Naive thymus-derived CD8-positive, alpha-beta T cell (primary cell): ENCODE results near the gene MAZ. TPM values are rescaled to one million over a fixed set of nuclear protein-coding genes. Genes with fewer than 3 reads are reported as not detected.

Experiments
- ATAC-seq, 2 donors: fragments of 150-1000 bp; cut with Tn5 transposase in 1 of 2; sonication (Bioruptor Pico), chemical (Tn5 transposase) in 1 of 2; 1 replicate in 1 of 2; 2 replicates in 1 of 2; pipeline ENCODE4 v1.10.0; 2021; ENCODE audit warnings: mild to moderate bottlenecking in 2 of 2, moderate library complexity in 2 of 2
- POLR2A ChIA-PET: fragments of 350-600 bp; sonication (Branson Sonifier 250); formaldehyde crosslinking; loops from one replicate; lab custom pipeline; 2021; ENCODE audit warnings: antibody characterized with exemption; lab: Charles Lee
- DNase-seq, 10 donors: peaks; one replicate each; pipeline versions ENCODE4 v3.0.0 to v3.0.0-alpha.2; 2020 to 2022
- H3K27ac Mint-ChIP-seq, 10 donors: one replicate each; pipeline ENCODE4 v1.8.0; 2020 to 2022; ENCODE audit warnings: mild to moderate bottlenecking in 10 of 10, mixed read lengths in 10 of 10, moderate library complexity in 4 of 10, inconsistent platforms in 1 of 10
- H3K27me3 Mint-ChIP-seq, 5 donors: one replicate each; pipeline ENCODE4 v1.8.0; 2021 to 2022; ENCODE audit warnings: mixed read lengths in 5 of 5
- H3K36me3 Mint-ChIP-seq, 3 donors: one replicate each; pipeline ENCODE4 v1.8.0; 2020 to 2022; ENCODE audit warnings: mixed read lengths in 3 of 3, mild to moderate bottlenecking in 2 of 3, inconsistent platforms in 1 of 3
- H3K4me1 Mint-ChIP-seq, 4 donors: one replicate each; pipeline ENCODE4 v1.8.0; 2021 to 2022; ENCODE audit warnings: mixed read lengths in 4 of 4
- H3K4me3 Mint-ChIP-seq, 10 donors: one replicate each; pipeline ENCODE4 v1.8.0; 2020 to 2022; ENCODE audit warnings: mild to moderate bottlenecking in 10 of 10, mixed read lengths in 10 of 10, moderate library complexity in 6 of 10, inconsistent platforms in 1 of 10
- H3K9me3 Mint-ChIP-seq, 9 donors: one replicate each; pipeline ENCODE4 v1.8.0; 2020 to 2022; ENCODE audit warnings: mixed read lengths in 9 of 9, mild to moderate bottlenecking in 3 of 9, inconsistent platforms in 1 of 9, moderate library complexity in 1 of 9
- polyA plus RNA-seq, 3 donors: library from polyadenylated mRNA; unstranded; fragments of 300-500 nt; fragmentation: Illumina TruSeq; gene quantifications; one replicate each; pipeline ENCODE4 v1.2.3, GENCODE V29; 2021
- total RNA-seq, 8 experiments: library from RNA in 2 of 8; stranded (reverse) in 2 of 8; gene quantifications; one replicate each; pipeline ENCODE4 v1.2.3 and lab custom pipeline; 2021 to 2026

MAZ gene
- total and polyA plus RNA-seq, 5 experiments from 2014 or later, result 50.3 to 282 (median 74.6) TPM

- Mint-ChIP-seq H3K36me3 (peaks cover 0 to 28% (median 3%) of the 10 kb centered on the region in 3 donors), H3K27ac (peak overlapping the region; percentile 60 to 97 (median 90)), H3K4me3 (peak overlapping the region; percentile 59 to 99 (median 84)), H3K4me1 (peaks cover 40 to 91% (median 71%) of the 10 kb centered on the region in 4 donors), H3K9me3 (no peaks in the 10 kb centered on the region), H3K27me3 (peaks cover 0 to 1% (median 0%) of the 10 kb centered on the region in 5 donors)
- POLR2A ChIA-PET, result interaction anchor here (1.0 to 9.6 kb wide), 10 partner anchors 8 to 117 kb away, joined by 3 to 204 read pairs (median 34); partner anchors contain the start of genes C16orf54, KIF22, MAZ and PRRT2
- no peak for DNase-seq
- no peak for ATAC-seq
Observed at GRCh38 chr16:29818082-29818481, 11.8 kb downstream of the MAZ start.

GRCh38 chr16:29819506-29819905, 13.2 kb downstream of the MAZ start:
- Mint-ChIP-seq H3K27ac (peak overlapping the region; percentile 11 to 98 (median 95)), H3K4me3 (peak overlapping the region; percentile 94 to 99 (median 97)), H3K27me3 (peaks cover 0 to 1% (median 0%) of the 10 kb centered on the region in 5 donors), H3K4me1 (peaks cover 37 to 86% (median 77%) of the 10 kb centered on the region in 4 donors), H3K9me3 (no peaks in the 10 kb centered on the region), H3K36me3 (peaks cover 0 to 28% (median 3%) of the 10 kb centered on the region in 3 donors)
- DNase-seq (no peak), ATAC-seq (no peak)
- POLR2A ChIA-PET, result interaction anchor here (0.6 to 9.6 kb wide), 8 partner anchors 8 to 46 kb away, joined by 3 to 204 read pairs (median 8); partner anchors contain the start of genes CDIPT, MAZ and PRRT2

GRCh38 chr16:29820271-29820701, 14.0 kb downstream of the MAZ start, which contains the start of gene MVP:
TSS of gene MVP (plus strand) at chr16:29820462. CDS start at chr16:29830550, 10,088 bp downstream.
- peak in 7 of 10 donors; percentile 33 to 62 (median 45) for DNase-seq
- Mint-ChIP-seq H3K27ac (peak within 1 kb of the TSS; percentile 90 to 98 (median 95)), H3K4me3 (peak within 1 kb of the TSS; percentile 94 to 99 (median 97)), H3K4me1 (peaks cover 35 to 86% (median 77%) of the 10 kb centered on the region in 4 donors), H3K27me3 (peaks cover 0 to 1% (median 0%) of the 10 kb centered on the region in 5 donors), H3K9me3 (no peaks in the 10 kb centered on the region), H3K36me3 (peaks cover 0 to 28% (median 3%) of the 10 kb centered on the region in 3 donors)
- POLR2A ChIA-PET, result interaction anchor here (0.9 to 9.6 kb wide), 9 partner anchors 10 to 119 kb away, joined by 3 to 204 read pairs (median 7); partner anchors contain the start of genes CDIPT, KIF22, MAZ and PRRT2
- ATAC-seq, result peak in 1 of 2 donors; percentile 8

- ATAC-seq (peak; percentile 14 to 25), DNase-seq (peak in 6 of 10 donors; percentile 21 to 55 (median 37))
- no peaks in the 10 kb centered on the region for H3K9me3 Mint-ChIP-seq
- H3K36me3 Mint-ChIP-seq, result peaks cover 0 to 28% (median 3%) of the 10 kb centered on the region in 3 donors
- POLR2A ChIA-PET, result interaction anchor here (0.7 to 9.6 kb wide), 11 partner anchors 11 to 153 kb away, joined by 3 to 204 read pairs (median 6); partner anchors contain the start of genes CDIPT, KIF22, MAZ and PRRT2
- H3K4me1 Mint-ChIP-seq, result peaks cover 36 to 87% (median 79%) of the 10 kb centered on the region in 4 donors
- peak overlapping the region; percentile 94 to 99 (median 97) for H3K4me3 Mint-ChIP-seq
- H3K27me3 Mint-ChIP-seq, result no peaks in the 10 kb centered on the region
- H3K27ac Mint-ChIP-seq, result peak overlapping the region; percentile 90 to 98 (median 95)
Observed at GRCh38 chr16:29820730-29821642, 14.7 kb downstream of the MAZ start.

- peak in 1 of 2 donors; percentile 15 for ATAC-seq
- Mint-ChIP-seq H3K27ac (peak overlapping the region; percentile 90 to 98 (median 95)), H3K36me3 (peaks cover 0 to 28% (median 3%) of the 10 kb centered on the region in 3 donors), H3K4me3 (peak overlapping the region; percentile 94 to 99 (median 97)), H3K27me3 (no peaks in the 10 kb centered on the region), H3K4me1 (peaks cover 35 to 89% (median 81%) of the 10 kb centered on the region in 4 donors), H3K9me3 (no peaks in the 10 kb centered on the region)
- POLR2A ChIA-PET, result interaction anchor here (0.6 to 9.6 kb wide), 10 partner anchors 12 to 180 kb away, joined by 3 to 204 read pairs (median 5); partner anchors contain the start of genes MAZ, PRRT2 and TAOK2
- no peak for DNase-seq
Observed at GRCh38 chr16:29821643-29822115, 15.3 kb downstream of the MAZ start.

- no peak for DNase-seq
- Mint-ChIP-seq H3K27ac (peak overlapping the region; percentile 72 to 99 (median 94)), H3K27me3 (no peaks in the 10 kb centered on the region), H3K9me3 (no peaks in the 10 kb centered on the region), H3K4me3 (peak overlapping the region; percentile 65 to 86 (median 81)), H3K36me3 (peaks cover 0 to 8% (median 1%) of the 10 kb centered on the region in 3 donors), H3K4me1 (peaks cover 19 to 90% (median 76%) of the 10 kb centered on the region in 4 donors)
- no peak for ATAC-seq
- POLR2A ChIA-PET, result interaction anchor here (0.5 to 6.6 kb wide), 8 partner anchors 8 to 123 kb away, joined by 3 to 119 read pairs (median 10); partner anchors contain the start of genes MAZ, PAGR1 and PRRT2
Observed at GRCh38 chr16:29824589-29825144, 18.3 kb downstream of the MAZ start.

- peak overlapping the region; percentile 65 to 86 (median 81) for H3K4me3 Mint-ChIP-seq
- POLR2A ChIA-PET, result interaction anchor here (0.5 to 6.6 kb wide), 9 partner anchors 9 to 241 kb away, joined by 3 to 119 read pairs (median 8); partner anchors contain the start of genes KIF22, MAZ, PAGR1 and PRRT2
- DNase-seq (peak in 3 of 10 donors; percentile 44 to 61 (median 47)), ATAC-seq (peak in 1 of 2 donors; percentile 12)
- peaks cover 17 to 89% (median 77%) of the 10 kb centered on the region in 4 donors for H3K4me1 Mint-ChIP-seq
- H3K36me3 Mint-ChIP-seq, result peaks cover 0 to 12% (median 1%) of the 10 kb centered on the region in 3 donors
- no peaks in the 10 kb centered on the region for H3K9me3 Mint-ChIP-seq
- H3K27me3 Mint-ChIP-seq, result no peaks in the 10 kb centered on the region
- peak overlapping the region; percentile 72 to 99 (median 95) for H3K27ac Mint-ChIP-seq
Observed at GRCh38 chr16:29825145-29826044, 19.1 kb downstream of the MAZ start.

- Mint-ChIP-seq H3K9me3 (no peaks in the 10 kb centered on the region), H3K27ac (peak overlapping the region; percentile 72 to 100 (median 97)), H3K36me3 (peaks cover 0 to 17% (median 1%) of the 10 kb centered on the region in 3 donors), H3K4me1 (peaks cover 17 to 91% (median 73%) of the 10 kb centered on the region in 4 donors), H3K4me3 (peak overlapping the region; percentile 79 to 92 (median 86)), H3K27me3 (no peaks in the 10 kb centered on the region)
- no peak for DNase-seq
- ATAC-seq, result no peak
- POLR2A ChIA-PET, result interaction anchor here (0.7 to 6.6 kb wide), 15 partner anchors 9 to 240 kb away, joined by 3 to 119 read pairs (median 6); partner anchors contain the start of genes CDIPT, KIF22, MAZ and PAGR1
Observed at GRCh38 chr16:29826342-29826695, 20.0 kb downstream of the MAZ start.

GRCh38 chr16:29830774-29831173, 24.4 kb downstream of the MAZ start:
- Mint-ChIP-seq H3K4me1 (peaks cover 12 to 59% (median 43%) of the 10 kb centered on the region in 4 donors), H3K27ac (peak overlapping the region in 8 of 10 donors; percentile 9 to 84 (median 56)), H3K27me3 (no peaks in the 10 kb centered on the region), H3K36me3 (peaks cover 0 to 53% (median 8%) of the 10 kb centered on the region in 3 donors), H3K9me3 (no peaks in the 10 kb centered on the region), H3K4me3 (peak overlapping the region in 1 of 10 donors; percentile 55)
- DNase-seq, result no peak
- POLR2A ChIA-PET, result no interaction called here
- no peak for ATAC-seq

GRCh38 chr16:29831490-29831889, 25.2 kb downstream of the MAZ start:
- POLR2A ChIA-PET, result no interaction called here
- ATAC-seq, result no peak
- Mint-ChIP-seq H3K9me3 (no peaks in the 10 kb centered on the region), H3K36me3 (peaks cover 0 to 60% (median 8%) of the 10 kb centered on the region in 3 donors), H3K27me3 (no peaks in the 10 kb centered on the region), H3K4me1 (peaks cover 12 to 53% (median 37%) of the 10 kb centered on the region in 4 donors), H3K4me3 (no peak overlapping the region), H3K27ac (peak overlapping the region in 5 of 10 donors; percentile 57 to 87 (median 60))
- DNase-seq, result no peak
